Breast epithelium (tissue), 4 donors: Measurements from ENCODE around the gene RUSC2. TPM values are rescaled to one million over a fixed set of nuclear protein-coding genes. Genes with fewer than 3 reads are reported as not detected.

Experiments
- DNase-seq, 2 donors: peaks; one replicate each; pipeline ENCODE4 v3.0.0-alpha.2; 2019; ENCODE audit warnings: low spot score in 2 of 2
- H3K27ac ChIP-seq, 2 donors: fragments of 200-600 bp; sonication (generic) in 1 of 2; one replicate each; pipeline ENCODE4 v1.5.1; 2016 to 2019; ENCODE audit warnings: mild to moderate bottlenecking in 1 of 2
- H3K27me3 ChIP-seq, 2 donors: fragments of 200-600 bp; sonication (generic) in 1 of 2; one replicate each; pipeline versions ENCODE4 v1.5.1 to v1.6.0; 2017 to 2019; ENCODE audit warnings: control low read depth in 1 of 2, mild to moderate bottlenecking in 1 of 2
- H3K36me3 ChIP-seq: fragments of 200-600 bp; one replicate; pipeline ENCODE4 v1.5.1; 2019
- H3K4me1 ChIP-seq, 2 donors: fragments of 200-600 bp; sonication (generic); one replicate each; pipeline ENCODE4 v1.5.1; 2016 to 2019; ENCODE audit warnings: control low read depth in 1 of 2
- H3K4me3 ChIP-seq, 3 donors: fragments of 200-600 bp; sonication (generic); 1 replicate in 2 of 3; 2 replicates in 1 of 3; pipeline ENCODE4 v1.5.1; 2016 to 2019; ENCODE audit warnings: mild to moderate bottlenecking in 3 of 3, moderate library complexity in 2 of 3
- H3K9me3 ChIP-seq, 2 donors: fragments of 200-600 bp; sonication (generic) in 1 of 2; one replicate each; pipeline ENCODE4 v1.5.1; 2016 to 2019; ENCODE audit warnings: control low read depth in 1 of 2
- POLR2A ChIP-seq: fragments of 450-650 bp; IDR thresholded peaks from one replicate; pipeline ENCODE4 v1.6.1; 2016; ENCODE audit warnings: antibody characterized with exemption, mild to moderate bottlenecking, moderate library complexity
- POLR2AphosphoS5 ChIP-seq, 3 donors: sonication (generic); formaldehyde crosslinking; IDR thresholded peaks; one replicate each; pipeline ENCODE4 v1.6.1; 2017; ENCODE audit warnings: antibody characterized with exemption in 3 of 3
- intact Hi-C: fragments of 100-400 bp; cut with DNase I; formaldehyde crosslinking; loops from one replicate; pipeline ENCODE4 v1.15.1; 2023; ENCODE audit warnings: low total_unique reads
- total RNA-seq, 3 donors: library from RNA; depleted of rRNA; stranded (reverse); fragments of >200 nt; gene quantifications; one replicate each; pipeline ENCODE4 v1.1.0, GENCODE V29; 2016
- TF ChIP-seq, protein P1 (sequence below), 3 donors: fragments of 450-650 bp; IDR thresholded peaks; one replicate each; pipeline ENCODE4 v1.5.1; 2016 to 2017; ENCODE audit warnings: antibody characterized with exemption in 3 of 3, mild to moderate bottlenecking in 3 of 3, moderate library complexity in 3 of 3

RUSC2 gene
- 10 to 100 TPM; 17.0 to 17.1 (median 17.1) TPM for total RNA-seq

- Histone ChIP-seq H3K9me3 (no peaks in the 10 kb centered on the region), H3K36me3 (no peaks in the 10 kb centered on the region), H3K4me1 (peaks cover 4 to 5% of the 10 kb centered on the region in 2 donors), H3K4me3 (peak within 1 kb of the TSS; percentile 79 to 94 (median 91)), H3K27me3 (no peaks in the 10 kb centered on the region), H3K27ac (peak within 1 kb of the TSS; percentile 98)
- peak; percentile 64 to 81 (median 72) for TF ChIP-seq POLR2AphosphoS5 (IDR thresholded peaks at IDR 0.05)
- peak; percentile 64 for TF ChIP-seq POLR2A
- TF ChIP-seq, protein P1, sequence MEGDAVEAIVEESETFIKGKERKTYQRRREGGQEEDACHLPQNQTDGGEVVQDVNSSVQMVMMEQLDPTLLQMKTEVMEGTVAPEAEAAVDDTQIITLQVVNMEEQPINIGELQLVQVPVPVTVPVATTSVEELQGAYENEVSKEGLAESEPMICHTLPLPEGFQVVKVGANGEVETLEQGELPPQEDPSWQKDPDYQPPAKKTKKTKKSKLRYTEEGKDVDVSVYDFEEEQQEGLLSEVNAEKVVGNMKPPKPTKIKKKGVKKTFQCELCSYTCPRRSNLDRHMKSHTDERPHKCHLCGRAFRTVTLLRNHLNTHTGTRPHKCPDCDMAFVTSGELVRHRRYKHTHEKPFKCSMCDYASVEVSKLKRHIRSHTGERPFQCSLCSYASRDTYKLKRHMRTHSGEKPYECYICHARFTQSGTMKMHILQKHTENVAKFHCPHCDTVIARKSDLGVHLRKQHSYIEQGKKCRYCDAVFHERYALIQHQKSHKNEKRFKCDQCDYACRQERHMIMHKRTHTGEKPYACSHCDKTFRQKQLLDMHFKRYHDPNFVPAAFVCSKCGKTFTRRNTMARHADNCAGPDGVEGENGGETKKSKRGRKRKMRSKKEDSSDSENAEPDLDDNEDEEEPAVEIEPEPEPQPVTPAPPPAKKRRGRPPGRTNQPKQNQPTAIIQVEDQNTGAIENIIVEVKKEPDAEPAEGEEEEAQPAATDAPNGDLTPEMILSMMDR (IDR thresholded peaks at IDR 0.05), result peak in 2 of 3 donors; percentile 23 to 52
- peak; percentile 63 to 75 for DNase-seq
- intact Hi-C loops, result loop anchor here (5.0 kb wide), 1 partner anchor 68 kb away; no protein-coding TSS in a partner anchor
Measured at GRCh38 chr9:35489313-35490154, at the start of gene RUSC2. Gene RUSC2, plus strand, starts transcription at chr9:35490111. Its CDS starts 56,411 bp downstream, at chr9:35546522.

DNA sequence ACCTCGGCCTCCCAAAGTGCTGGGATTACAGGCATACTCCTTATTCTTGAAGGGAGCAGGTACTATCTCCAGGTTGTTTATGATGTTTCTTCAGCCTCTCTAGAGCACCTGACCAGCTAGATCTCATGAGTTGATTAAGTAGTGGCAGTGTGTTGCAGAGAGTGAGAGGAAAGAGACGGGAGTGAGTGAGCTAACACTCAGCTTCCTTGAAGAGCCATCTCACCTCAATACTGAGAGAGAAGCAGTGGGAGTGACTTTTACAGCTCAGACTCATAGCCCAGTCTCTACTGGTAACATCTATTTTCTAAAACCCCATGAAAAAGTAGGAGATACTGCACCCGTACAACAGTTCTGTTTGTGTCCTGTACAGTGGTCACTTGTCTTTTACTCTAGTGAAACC lies 43.9 kb upstream of the RUSC2 start:
- H3K36me3 ChIP-seq, result no peaks in the 10 kb centered on the region
- no peaks in the 10 kb centered on the region for H3K4me1 ChIP-seq
- no peak for DNase-seq
- intact Hi-C loops, result no loop called here
- TF ChIP-seq, protein P1 (IDR thresholded peaks at IDR 0.05), result no peak
- TF ChIP-seq POLR2AphosphoS5 (IDR thresholded peaks at IDR 0.05), result no peak
- no peaks in the 10 kb centered on the region for H3K27me3 ChIP-seq
- H3K4me3 ChIP-seq, result no peak overlapping the region
- no peaks in the 10 kb centered on the region for H3K9me3 ChIP-seq
- no peak overlapping the region for H3K27ac ChIP-seq

GRCh38 chr9:35448496-35448895 lies 41.4 kb upstream of the RUSC2 start:
- TF ChIP-seq POLR2AphosphoS5 (IDR thresholded peaks at IDR 0.05) (no peak), POLR2A (no peak)
- TF ChIP-seq, protein P1 (IDR thresholded peaks at IDR 0.05), result no peak
- intact Hi-C loops, result no loop called here
- no peak overlapping the region for H3K4me3 ChIP-seq
- no peaks in the 10 kb centered on the region for H3K27me3 ChIP-seq
- no peak overlapping the region for H3K27ac ChIP-seq
- no peak for DNase-seq
- no peaks in the 10 kb centered on the region for H3K36me3 ChIP-seq
- no peaks in the 10 kb centered on the region for H3K4me1 ChIP-seq
- no peaks in the 10 kb centered on the region for H3K9me3 ChIP-seq

DNA sequence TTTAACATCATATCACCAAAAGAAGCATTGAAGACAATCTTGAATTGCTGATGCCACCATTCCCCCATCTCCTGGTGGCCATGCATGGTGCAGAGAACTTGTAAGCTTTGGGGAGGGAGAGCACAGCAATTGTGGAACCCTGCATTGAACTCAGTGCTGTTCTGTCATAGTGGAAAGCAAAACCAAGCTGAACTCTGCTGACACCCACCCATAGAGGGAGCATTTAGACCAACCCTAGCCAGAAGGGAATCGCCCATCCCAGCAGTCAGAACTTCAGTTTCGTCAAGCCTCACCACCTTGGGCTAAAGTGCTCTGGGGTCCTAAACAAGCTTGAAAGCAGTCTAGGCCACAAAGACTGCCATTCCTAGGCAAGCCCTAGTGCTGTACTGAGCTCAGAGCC lies 37.4 kb upstream of the RUSC2 start:
- TF ChIP-seq, protein P1 (IDR thresholded peaks at IDR 0.05), result no peak
- TF ChIP-seq POLR2AphosphoS5 (IDR thresholded peaks at IDR 0.05) (no peak), POLR2A (no peak)
- Histone ChIP-seq H3K9me3 (peaks cover 7 to 8% of the 10 kb centered on the region in 2 donors), H3K27me3 (no peaks in the 10 kb centered on the region), H3K4me3 (no peak overlapping the region), H3K27ac (no peak overlapping the region), H3K4me1 (no peaks in the 10 kb centered on the region), H3K36me3 (no peaks in the 10 kb centered on the region)
- intact Hi-C loops, result no loop called here
- DNase-seq, result no peak

- Histone ChIP-seq H3K4me3 (no peak overlapping the region), H3K4me1 (no peaks in the 10 kb centered on the region), H3K36me3 (no peaks in the 10 kb centered on the region), H3K27ac (no peak overlapping the region), H3K9me3 (peaks cover 7 to 8% of the 10 kb centered on the region in 2 donors), H3K27me3 (no peaks in the 10 kb centered on the region)
- TF ChIP-seq, protein P1 (IDR thresholded peaks at IDR 0.05), result no peak
- TF ChIP-seq POLR2A (no peak), POLR2AphosphoS5 (IDR thresholded peaks at IDR 0.05) (no peak)
- intact Hi-C loops, result no loop called here
- DNase-seq, result no peak
Measured at GRCh38 chr9:35453786-35454185, 36.1 kb upstream of the RUSC2 start.
